ENCODE data around the gene PTGDR2.
A peak's percentile ranks its signal among the peaks of the same experiment; 100 is the strongest.

Gene PTGDR2

GRCh38 chr11:60874421-60875365, 18.9 kb upstream of the PTGDR2 start:
- DNase-seq, result no peak

DNA sequence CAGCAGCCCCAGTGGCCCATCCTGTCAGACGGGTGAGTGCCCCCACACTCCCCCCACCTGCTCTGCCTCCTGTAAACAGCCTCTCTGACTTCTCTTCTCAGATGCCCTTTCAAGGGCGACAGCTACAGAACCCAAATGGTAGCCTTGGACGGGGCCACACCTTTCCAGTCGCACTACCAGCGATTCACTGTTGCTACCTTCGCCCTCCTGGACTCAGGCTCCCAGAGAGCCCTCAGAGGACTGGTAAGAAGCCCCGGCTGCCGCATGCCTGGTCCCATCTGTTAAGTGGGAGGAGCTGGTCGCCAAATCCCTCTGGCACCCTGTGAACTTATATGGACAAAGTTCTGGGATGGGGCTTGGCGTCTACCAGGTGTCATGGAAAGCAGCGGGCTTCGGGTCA, 17.8 kb upstream of the PTGDR2 start:
- DNase-seq, result no peak

- no peak for DNase-seq
Observed at GRCh38 chr11:60872961-60873524, 17.3 kb upstream of the PTGDR2 start.

DNA sequence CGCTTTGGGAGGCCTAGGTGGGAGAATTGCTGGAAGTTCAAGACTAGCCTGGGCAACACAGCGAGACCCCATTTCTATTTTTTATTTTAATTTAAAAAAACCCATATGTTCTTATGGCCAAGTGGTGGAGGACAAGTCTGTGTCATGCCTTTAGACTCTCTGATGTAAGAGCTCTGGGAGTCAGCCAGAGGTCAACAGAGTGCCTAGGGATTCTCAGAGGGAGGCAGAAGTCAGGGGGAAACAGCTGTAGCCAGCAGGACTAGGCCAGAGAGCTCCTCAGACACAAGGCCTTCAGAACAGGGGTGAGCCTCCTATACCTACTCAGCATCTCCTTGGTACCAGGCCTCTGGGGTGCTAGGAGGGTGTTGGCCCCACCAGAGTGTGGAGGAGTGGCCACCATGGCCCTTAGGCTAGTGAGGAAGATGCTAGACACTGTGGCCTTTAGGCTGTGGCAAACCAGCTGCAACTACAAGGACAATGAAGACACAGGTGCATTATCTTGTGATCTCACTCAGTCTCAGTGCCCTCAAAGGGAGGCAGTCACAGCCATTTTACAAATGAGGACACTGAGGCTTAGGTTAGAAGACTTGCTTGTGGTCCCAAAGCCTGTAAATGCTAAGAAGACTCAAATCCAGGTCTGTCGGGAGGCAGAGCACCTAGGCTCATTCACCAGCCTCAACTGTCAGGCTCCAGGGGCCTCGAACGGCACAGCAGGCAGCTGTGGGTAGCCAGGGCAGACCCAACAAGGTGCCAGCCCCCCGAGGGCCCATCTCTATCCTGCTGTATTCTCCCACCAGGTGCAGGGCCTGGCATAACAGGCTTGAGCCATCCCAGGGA, 16.6 kb upstream of the PTGDR2 start:
- no peak for DNase-seq

GRCh38 chr11:60871378-60872061, 15.8 kb upstream of the PTGDR2 start:
- DNase-seq, result no peak

- no peak for DNase-seq
Observed at GRCh38 chr11:60870733-60871377, 15.1 kb upstream of the PTGDR2 start.

GRCh38 chr11:60870276-60870675, 14.5 kb upstream of the PTGDR2 start:
- no peak for DNase-seq

GRCh38 chr11:60869451-60869825, 13.7 kb upstream of the PTGDR2 start:
- DNase-seq, result no peak

GRCh38 chr11:60868682-60869450, 13.1 kb upstream of the PTGDR2 start:
- no peak for DNase-seq

GRCh38 chr11:60867871-60868681, 12.3 kb upstream of the PTGDR2 start:
- no peak for DNase-seq

DNA sequence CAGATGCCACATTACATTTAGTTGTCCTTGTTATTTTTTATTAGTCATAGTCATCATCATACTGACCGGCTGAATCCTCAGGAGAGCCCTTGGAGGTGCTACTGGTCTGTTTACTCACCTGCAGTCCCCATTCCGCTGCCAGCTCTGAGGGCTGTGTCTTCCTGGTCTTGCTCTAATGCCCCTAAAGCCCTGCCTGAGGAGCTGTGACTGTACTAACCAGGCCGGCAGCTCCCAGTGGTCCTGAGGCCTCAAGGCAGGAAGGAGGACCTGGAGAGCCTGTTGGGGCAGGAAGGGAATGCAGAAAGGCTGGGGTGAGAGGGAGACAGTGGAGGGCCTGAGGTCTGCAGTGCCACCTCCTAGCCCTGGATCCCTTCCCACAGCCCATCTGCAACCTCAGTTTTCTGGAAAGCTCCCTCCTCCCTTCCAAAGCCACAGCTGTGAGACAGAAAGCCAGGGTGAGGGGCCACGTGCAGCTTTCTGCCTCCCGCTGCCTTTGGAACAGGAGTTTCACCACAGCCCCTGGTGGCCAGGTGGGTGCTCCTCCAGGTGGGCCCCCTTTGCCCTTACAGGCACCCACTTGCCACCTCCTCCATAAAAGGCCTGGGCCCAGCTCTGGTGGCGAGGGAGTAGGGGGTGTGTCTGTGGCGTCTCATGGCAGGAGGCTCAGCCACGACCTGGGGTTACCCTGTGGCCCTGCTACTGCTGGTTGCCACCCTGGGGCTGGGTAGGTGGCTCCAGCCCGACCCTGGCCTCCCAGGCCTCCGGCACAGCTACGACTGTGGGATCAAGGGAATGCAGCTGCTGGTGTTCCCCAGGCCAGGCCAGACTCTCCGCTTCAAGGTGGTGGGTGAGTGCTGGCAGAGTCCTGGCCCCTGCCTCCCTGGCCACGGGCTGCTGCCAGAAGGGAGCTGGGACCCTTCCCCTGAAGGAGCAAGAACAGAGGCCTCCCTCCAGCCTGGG, 11.4 kb upstream of the PTGDR2 start, which contains the start of gene ZP1:
Gene ZP1, plus strand, starts transcription at position 632 of the 960 bp plus-strand sequence. Its CDS starts 20 bp downstream, at position 652.
- no peak for DNase-seq

- DNase-seq, result no peak
Observed at GRCh38 chr11:60864856-60865513, 9.2 kb upstream of the PTGDR2 start.

DNA sequence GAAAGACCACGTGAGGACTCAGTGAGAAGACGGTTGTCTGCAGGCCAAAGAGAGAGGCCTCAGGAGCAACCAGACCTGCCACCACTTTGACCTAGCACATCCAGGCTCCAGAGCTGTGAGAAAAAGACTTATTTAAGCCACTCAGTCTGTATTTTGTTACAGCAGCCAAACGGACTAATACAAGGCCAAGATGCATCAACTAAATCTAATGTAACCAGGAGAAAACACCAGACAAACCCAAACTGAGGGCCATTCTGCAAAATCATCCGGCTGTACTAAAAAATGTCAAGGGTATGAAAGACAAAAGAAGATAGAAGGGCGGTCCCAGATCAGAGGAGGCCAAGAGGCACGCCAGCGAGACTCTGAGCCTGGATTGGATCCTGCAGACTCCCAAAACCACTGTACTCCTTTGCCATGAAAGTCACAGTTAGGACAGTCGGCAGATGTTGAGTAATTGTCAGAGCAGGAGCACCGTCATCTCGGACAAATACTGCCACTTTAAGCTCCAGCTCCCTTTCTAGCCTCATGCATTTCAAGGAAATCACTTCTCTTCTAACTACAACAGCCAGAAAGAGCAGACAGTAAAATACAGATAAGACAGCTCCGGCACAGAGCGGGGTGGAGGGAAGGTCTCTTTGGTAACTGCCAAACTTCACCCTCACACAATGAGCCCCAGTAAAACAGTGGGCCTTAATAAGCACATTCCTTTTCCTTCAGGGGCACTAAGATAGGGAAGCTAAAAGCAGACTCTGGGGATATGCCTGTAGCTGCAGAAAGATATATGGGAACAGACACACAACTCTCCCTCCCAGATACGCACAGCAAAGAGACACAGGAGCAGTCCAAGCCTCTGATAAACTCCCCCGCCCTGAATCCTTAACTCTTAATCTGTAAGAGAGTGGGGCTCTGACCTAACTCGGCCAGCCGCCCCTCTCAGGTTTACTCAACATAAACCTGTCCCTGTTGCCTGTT, 8.1 kb upstream of the PTGDR2 start:
- no peak for DNase-seq

DNA sequence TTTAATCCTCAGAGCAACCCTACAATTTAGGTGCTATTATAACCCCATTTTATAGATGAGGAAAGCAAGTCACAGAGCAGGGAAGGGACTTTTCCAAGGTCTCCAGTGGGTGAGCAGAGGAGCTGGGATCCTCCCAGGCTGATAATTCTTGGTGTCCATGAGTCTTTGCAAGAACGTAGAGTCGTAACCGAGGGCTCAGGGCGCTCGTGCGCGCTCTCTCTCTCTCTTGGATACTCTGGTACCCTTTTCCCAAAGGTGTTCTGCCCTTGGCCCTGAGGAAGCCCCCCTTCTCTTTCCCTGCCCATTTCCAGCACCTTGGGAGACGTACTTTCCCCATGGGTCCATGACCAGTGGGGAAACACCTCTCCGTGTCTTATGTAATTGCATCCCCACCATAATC, 6.4 kb upstream of the PTGDR2 start:
- DNase-seq, result no peak

- no peak for DNase-seq
Observed at GRCh38 chr11:60860943-60861342, 5.2 kb upstream of the PTGDR2 start.

- peak; percentile 73 for DNase-seq
Observed at GRCh38 chr11:60859616-60860250, 4.0 kb upstream of the PTGDR2 start.
